Measurements from ENCODE around the gene SLC17A2.

SLC17A2 gene

DNA sequence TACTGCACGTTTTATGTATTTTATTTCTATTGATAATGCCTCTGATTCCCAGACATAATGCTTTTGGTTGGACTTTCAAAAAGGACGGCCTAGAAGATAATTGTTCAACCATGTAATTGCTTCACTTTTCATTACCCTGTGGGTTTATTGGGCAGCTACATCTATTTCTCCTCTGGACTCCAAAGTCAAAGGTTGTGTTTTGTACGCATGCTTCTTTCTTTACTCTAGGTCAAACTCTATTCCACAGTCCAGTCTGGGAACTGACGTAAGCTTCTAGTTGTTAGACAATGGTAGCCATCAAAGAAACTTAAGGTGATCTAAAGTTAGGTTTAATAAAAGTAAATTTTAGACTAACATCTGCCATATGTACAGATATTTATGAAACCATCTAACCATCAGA, 49.9 kb downstream of the SLC17A2 start:
- no peak for DNase-seq

DNA sequence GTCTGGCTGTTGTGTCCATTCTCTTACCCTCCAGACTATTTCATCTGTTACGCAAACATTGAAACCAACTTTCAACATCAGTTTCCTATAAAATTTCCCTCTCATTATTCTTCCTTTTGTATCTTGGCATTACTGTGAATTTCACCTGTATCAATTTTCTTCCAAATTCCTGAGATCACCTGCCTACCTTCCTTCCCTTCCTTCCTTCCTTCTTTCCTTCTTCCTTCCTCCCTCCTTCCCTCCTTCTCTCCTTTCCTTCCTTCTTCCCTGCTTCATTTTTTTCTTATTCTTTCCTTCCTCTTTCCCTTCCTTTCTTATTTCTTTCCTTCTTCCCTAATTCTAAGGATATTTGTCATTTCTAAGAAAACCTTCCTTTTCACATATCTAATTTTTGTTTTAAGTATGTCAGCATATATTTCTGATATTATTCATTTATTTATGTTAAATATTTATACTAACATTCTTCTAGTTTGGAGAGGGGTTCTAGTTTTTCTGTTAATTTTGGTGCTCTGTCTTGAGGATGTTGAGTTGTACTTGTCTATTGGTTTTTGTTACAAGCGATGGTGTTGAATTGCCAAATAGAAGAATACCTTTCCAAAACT, 51.7 kb downstream of the SLC17A2 start:
- no peak for DNase-seq

DNA sequence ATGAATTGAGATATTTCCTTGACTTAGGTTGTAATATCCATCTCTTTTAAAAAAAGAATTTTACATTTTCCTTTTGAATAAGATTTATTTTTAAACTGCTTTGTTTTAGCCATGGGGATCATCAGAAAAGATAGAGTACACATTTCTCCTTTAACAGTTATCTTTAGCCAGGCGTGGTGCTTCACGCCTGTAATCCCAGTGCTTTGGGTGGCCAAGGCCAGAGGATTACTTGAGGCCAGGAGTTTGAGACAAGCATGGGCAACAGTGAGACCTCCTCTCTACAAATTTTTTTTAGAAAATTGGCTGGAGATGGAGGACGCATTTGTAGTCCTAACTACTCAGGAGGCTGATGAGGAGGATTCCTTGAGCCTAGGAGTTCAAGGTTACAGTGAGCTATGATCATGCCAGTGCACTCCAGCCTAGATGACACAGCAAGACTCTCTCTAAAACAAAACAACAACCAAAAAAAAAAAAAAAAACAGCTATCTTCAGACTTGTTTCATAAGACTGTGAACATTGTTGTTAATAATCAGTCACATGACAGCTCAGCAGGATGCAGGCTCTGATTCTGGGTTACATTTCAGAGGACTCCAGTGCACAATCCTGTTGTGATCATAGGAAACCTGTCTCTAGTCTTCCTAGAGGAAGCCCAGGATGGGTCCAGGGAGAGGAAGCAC, 54.4 kb downstream of the SLC17A2 start:
- no peak for DNase-seq

DNA sequence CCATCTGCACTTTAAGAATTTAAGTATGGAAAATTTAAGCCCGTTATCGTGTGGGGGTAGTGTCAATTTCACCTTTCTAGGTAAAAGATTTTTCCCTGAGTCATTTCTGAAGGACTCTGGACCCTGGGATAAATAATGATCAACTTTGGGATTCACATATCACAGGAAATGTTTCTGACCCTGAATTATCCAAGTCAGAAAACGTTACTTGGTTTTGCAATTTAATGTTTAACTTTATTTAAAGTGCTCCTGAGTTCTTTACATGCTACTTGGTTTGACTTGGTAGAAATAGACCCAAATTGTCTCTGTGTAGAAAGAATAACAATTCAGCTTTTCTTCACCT, 55.0 kb downstream of the SLC17A2 start:
- no peak for DNase-seq

DNA sequence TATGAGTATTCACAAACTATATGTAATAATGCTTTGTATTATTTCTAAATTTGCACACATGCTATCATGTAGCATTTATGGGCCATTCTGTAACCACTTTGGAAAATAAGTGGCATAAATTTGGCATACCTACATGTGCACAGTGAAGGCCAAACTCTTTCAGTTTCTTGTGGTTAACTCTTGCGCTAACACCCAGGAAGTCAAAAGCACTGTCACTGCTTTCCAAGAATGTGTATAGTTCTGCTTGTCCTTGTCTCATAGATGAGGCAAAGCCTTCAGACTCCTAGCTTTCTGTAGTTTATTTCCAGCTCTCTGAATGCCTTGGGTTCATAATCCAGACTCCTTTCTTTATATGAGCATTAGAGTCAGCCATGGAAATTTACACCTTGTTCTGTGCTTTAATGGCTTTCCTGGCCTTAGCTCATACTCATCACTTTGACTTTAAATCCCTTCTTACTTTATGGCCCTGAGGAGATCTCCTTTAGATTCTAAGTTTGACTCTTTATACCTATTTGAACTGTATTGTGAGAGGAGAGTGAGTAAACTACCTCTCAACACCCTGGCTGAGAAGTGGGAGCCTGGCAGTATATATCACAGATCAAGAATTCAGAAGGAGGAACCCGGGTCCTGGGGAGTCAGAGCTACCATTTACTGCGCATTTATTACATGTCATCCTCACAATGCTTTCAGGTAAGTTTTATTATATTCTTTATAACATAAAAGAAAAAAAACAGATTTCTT, 55.5 kb downstream of the SLC17A2 start:
- DNase-seq = no peak

DNA sequence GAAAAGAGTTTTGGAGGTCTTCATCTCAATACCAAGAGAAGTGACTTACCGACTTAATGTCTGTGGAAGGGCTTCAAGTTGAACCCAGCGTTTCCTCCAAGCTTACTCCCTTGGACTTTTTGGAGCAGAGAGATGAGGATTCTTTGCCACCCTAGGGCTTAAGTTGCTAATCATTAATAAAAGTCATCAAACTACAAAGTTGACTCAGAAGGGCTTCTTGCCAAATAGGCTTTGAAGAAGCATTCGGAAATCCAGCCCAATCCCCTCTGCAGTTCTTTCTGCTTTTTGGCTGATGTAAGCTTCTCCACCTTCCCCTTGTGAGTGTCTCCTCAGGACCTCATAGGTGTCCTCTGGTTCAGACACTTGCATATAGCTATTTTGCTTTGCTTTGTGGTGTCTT, 56.4 kb downstream of the SLC17A2 start, which contains the start of gene SLC17A3:
TSS of gene SLC17A3 (minus strand) at position 126 of the 400 bp plus-strand sequence. CDS start 5,856 bp downstream, outside the sequence.
- no peak for DNase-seq

DNA sequence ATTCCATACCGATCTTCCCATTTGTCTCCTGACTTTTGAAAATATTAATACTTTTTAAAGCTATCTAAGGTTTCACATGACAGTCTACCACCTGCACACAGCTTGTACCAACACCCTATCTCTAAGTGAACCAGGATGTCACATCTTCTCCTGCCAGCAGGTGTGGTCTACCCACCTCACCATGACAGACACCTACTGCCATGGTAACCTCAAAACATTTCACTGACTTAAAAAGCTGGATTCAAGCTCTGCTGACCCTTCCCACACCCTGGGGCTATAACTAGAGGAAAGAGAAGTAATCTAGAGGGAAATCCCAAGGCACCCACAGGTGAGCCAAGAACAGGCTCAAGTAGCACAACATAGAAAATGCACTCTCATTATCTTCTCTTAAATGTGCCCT, 57.7 kb downstream of the SLC17A2 start:
- no peak for DNase-seq

DNA sequence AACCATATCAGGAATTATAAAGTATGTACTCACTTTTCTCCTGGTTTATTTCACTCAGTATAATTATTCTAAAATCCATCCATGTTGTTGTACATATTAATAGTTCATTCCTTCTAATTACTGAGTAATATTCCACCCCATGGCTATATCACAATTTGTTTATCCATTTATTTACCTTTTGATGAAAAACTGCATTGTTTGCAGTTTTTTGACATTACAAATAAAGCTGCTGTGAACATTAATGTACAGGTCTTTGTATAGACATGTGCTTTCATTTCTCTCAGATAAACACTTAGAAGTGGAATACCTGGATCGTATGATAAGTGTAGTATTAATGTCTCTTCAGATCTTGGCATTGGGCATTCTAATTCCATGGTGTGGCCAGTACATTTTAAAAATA, 60.7 kb downstream of the SLC17A2 start:
- no peak for DNase-seq

DNA sequence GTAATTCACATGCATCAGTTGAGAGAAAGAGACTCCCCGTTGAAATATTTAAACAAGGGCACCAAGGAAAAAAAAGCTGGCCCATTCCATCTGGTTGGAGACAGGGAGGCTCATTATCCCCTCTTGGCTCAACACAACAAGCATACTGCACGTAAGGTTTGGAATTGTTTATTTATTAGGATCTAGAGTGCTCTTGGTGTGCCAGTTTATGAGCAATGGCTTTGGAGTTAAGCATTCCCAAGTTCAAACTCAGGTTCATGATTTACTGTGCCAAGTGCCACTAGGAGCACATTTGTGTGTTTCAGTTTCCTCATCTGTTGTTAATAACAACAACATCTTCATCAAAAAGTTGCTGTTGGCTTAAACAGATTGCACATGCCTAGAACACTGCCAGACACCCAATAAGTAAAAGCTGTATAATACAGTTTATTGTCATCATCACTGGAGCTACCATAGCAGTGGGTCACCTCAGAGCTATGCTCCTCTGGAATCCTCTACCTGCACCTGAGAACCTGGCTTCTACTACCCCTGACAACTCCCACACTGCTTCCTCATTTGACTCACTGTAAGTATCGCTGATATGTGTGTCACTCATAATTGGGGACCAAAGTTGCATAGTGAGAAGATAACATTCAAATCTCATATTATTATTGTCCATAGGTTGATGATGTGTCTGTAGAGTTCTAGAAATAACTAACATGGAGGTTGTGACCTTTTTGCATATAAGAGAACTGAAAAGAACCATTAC, 61.9 kb downstream of the SLC17A2 start:
- no peak for DNase-seq

DNA sequence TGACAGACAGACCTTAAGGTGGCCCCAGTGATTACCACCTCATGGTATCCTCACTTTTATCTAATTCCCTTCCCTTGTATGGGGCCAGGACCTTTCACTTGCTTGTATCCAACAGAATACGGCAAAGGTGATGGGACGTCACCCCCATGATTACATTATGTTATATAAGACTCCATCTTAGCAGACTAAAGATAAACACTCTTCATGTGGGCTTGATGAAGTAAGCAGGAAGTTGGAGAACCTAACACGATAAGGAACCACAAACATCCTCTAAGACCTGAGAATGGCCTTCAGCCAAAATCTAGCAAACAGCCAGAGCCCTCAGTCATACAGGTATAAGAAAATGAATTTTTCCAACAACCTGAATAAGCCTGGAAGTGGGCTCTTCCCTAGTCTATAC, 64.5 kb downstream of the SLC17A2 start:
- no peak for DNase-seq

DNA sequence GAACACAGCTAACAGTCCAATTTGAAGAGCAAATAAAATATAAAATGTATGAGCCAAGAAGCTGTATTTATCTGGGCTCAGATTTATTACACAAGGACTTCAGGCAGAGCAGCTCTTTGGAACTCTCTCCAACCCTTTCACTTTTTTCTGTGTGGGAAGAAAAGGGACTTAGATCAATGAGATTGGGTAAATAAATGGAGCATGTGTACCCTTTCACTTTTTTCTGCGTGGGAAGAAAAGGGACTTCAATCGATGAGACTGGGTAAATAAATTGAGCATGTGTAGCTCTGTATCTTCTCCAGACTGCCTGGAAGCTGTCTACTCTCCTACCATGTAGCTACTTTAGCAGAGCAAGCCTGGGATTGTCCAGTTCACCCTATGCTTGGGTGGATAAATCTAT, 67.1 kb downstream of the SLC17A2 start:
- no peak for DNase-seq

All from NCI-H1092 treated with DMSO at 0.1 percent for 48 hours (cell line).